HCT116 (cell line): ENCODE measurements around the gene CCDC112. TPM values are rescaled to one million over a fixed set of nuclear protein-coding genes. Genes with fewer than 3 reads are reported as not detected.

Source experiments
- ATAC-seq: fragments of 200-7000 bp; cut with Tn5 transposase; 2 replicates; pipeline ENCODE4 v1.9.1; 2020; ENCODE audit warnings: mild to moderate bottlenecking, moderate library complexity
- BruUV-seq: library from RNA; stranded (reverse); fragments of 400-500 nt; replicated peaks from 2 replicates; lab custom pipeline; 2021; lab: Mats Ljungman, UMichigan
- CTCF ChIA-PET: fragments of 300-600 bp; sonication (Branson Sonifier 250); formaldehyde crosslinking; loops from one replicate; lab custom pipeline; 2021; ENCODE audit warnings: antibody characterized with exemption; lab: Charles Lee
- POLR2A ChIA-PET: fragments of 300-600, 350-600 bp; sonication (Branson Sonifier 250); formaldehyde crosslinking; loops from one replicate; lab custom pipeline; 2021; ENCODE audit warnings: antibody characterized with exemption; lab: Charles Lee
- RAD21 ChIA-PET, 2 experiments: fragments of 300-600 bp; sonication (Branson Sonifier 250); formaldehyde crosslinking; loops; one replicate each; lab custom pipeline; 2023; ENCODE audit warnings: low total read pairs in 2 of 2; ENCODE audit not compliant: uncharacterized antibody in 2 of 2, unreplicated experiment in 2 of 2, low non-redundant PET in 1 of 2; lab: Charles Lee
- DNase-seq: peaks from one replicate; pipeline ENCODE4 v3.0.0-alpha.2; 2010; ENCODE audit warnings: low read depth, low spot score
- H2AFZ ChIP-seq: fragments of 200-600 bp; shearing (Covaris generic), sonication (generic); 2 replicates; pipeline ENCODE4 v1.6.1; 2017; ENCODE audit warnings: low read depth, mixed run types, mixed read lengths, antibody characterized with exemption, low read length; ENCODE audit not compliant: poor library complexity, severe bottlenecking
- H3K27ac ChIP-seq: 2 replicates; pipeline ENCODE4 v1.5.1; 2012; ENCODE audit warnings: low read depth, low read length
- H3K27me3 ChIP-seq: fragments of 200-600 bp; sonication (generic); 2 replicates; pipeline ENCODE4 v1.6.1; 2016; ENCODE audit warnings: mixed run types, low read length, mixed read lengths; ENCODE audit not compliant: insufficient read depth
- H3K36me3 ChIP-seq, 2 experiments: fragments of 200-500 bp in 1 of 2; fragments of 200-600 bp in 1 of 2; sonication (Bioruptor generic) in 1 of 2; sonication (generic) in 1 of 2; 2 replicates each; pipeline versions ENCODE4 v1.5.1 to v1.6.1; 2014 to 2016; ENCODE audit warnings: low read length in 2 of 2, inconsistent platforms in 1 of 2, mixed read lengths in 1 of 2, mixed run types in 1 of 2; ENCODE audit not compliant: insufficient read depth in 2 of 2, control insufficient read depth in 1 of 2
- H3K4me1 ChIP-seq, 2 experiments: fragments of 200-600 bp in 1 of 2; sonication (generic) in 1 of 2; 2 replicates each; pipeline versions ENCODE4 v1.5.1 to v1.6.1; 2012 to 2017; ENCODE audit warnings: low read length in 2 of 2, inconsistent platforms in 1 of 2, mild to moderate bottlenecking in 1 of 2, mixed read lengths in 1 of 2, mixed run types in 1 of 2, moderate library complexity in 1 of 2; ENCODE audit not compliant: insufficient read depth in 2 of 2, control insufficient read depth in 1 of 2
- H3K4me2 ChIP-seq: fragments of 200-600 bp; sonication (generic); 2 replicates; pipeline ENCODE4 v1.6.1; 2017; ENCODE audit warnings: mixed run types, low read length, mixed read lengths
- H3K4me3 ChIP-seq, 2 experiments: fragments of 200-600 bp in 1 of 2; sonication (generic) in 1 of 2; replicated peaks in 1 of 2; 2 replicates each; pipeline ENCODE4 v1.5.1; 2011 to 2016; ENCODE audit warnings: low read length in 2 of 2, control low read depth in 1 of 2, low read depth in 1 of 2, mild to moderate bottlenecking in 1 of 2, mixed read lengths in 1 of 2, mixed run types in 1 of 2
- H3K79me2 ChIP-seq: fragments of 200-600 bp; sonication (generic); 2 replicates; pipeline ENCODE4 v1.6.1; 2017; ENCODE audit warnings: mild to moderate bottlenecking, mixed run types, low read length, moderate library complexity, mixed read lengths; ENCODE audit not compliant: insufficient read depth
- H3K9ac ChIP-seq: fragments of 200-600 bp; sonication (generic); 2 replicates; pipeline ENCODE4 v1.6.1; 2016; ENCODE audit warnings: low read length, mixed read lengths
- H3K9me2 ChIP-seq: fragments of 200-600 bp; sonication (generic), shearing (Covaris generic); 2 replicates; pipeline ENCODE4 v1.6.1; 2017; ENCODE audit warnings: mixed run types, mild to moderate bottlenecking, moderate library complexity; ENCODE audit not compliant: insufficient read depth
- H3K9me3 ChIP-seq, 2 experiments: fragments of 200-500 bp in 1 of 2; fragments of 200-600 bp in 1 of 2; sonication (Bioruptor generic) in 1 of 2; sonication (generic) in 1 of 2; 2 replicates each; pipeline ENCODE4 v1.6.1; 2014 to 2017; ENCODE audit warnings: low read length in 2 of 2, mixed read lengths in 2 of 2, inconsistent platforms in 1 of 2, low read depth in 1 of 2, mild to moderate bottlenecking in 1 of 2, mixed run types in 1 of 2, moderate library complexity in 1 of 2; ENCODE audit not compliant: control insufficient read depth in 1 of 2, insufficient read depth in 1 of 2
- H4K20me1 ChIP-seq: fragments of 200-600 bp; sonication (generic), shearing (Covaris generic); 2 replicates; pipeline ENCODE4 v1.6.1; 2017; ENCODE audit warnings: mixed run types, mild to moderate bottlenecking, moderate library complexity; ENCODE audit not compliant: insufficient read depth
- CBX3 ChIP-seq: IDR thresholded peaks from 2 replicates; pipeline ENCODE4 v1.6.1; 2012; ENCODE audit warnings: low read depth
- CEBPB ChIP-seq: IDR thresholded peaks from 2 replicates; pipeline ENCODE4 v1.6.1; 2012; ENCODE audit warnings: low read depth
- EGR1 ChIP-seq: IDR thresholded peaks from 2 replicates; pipeline ENCODE4 v1.6.1; 2012; ENCODE audit warnings: low read depth
- ELF1 ChIP-seq: IDR thresholded peaks from 2 replicates; pipeline ENCODE4 v1.6.1; 2012; ENCODE audit warnings: low read depth, borderline replicate concordance
- EZH2 ChIP-seq: fragments of 200-600 bp; sonication (generic); IDR thresholded peaks from 2 replicates; pipeline ENCODE4 v1.6.1; 2017; ENCODE audit warnings: antibody characterized with exemption, mixed run types
- FOSL1 ChIP-seq: IDR thresholded peaks from 2 replicates; pipeline ENCODE4 v1.6.1; 2012; ENCODE audit warnings: low read depth
- JUND ChIP-seq: IDR thresholded peaks from 2 replicates; pipeline ENCODE4 v1.6.1; 2012
- POLR2A ChIP-seq: IDR thresholded peaks from 2 replicates; pipeline ENCODE4 v1.7.0; 2011; ENCODE audit warnings: borderline replicate concordance; ENCODE audit not compliant: insufficient read depth, insufficient read length; ENCODE audit errors: extremely low read depth
- POLR2AphosphoS5 ChIP-seq: IDR thresholded peaks from 2 replicates; pipeline ENCODE4 v1.6.1; 2011; ENCODE audit warnings: mild to moderate bottlenecking, low read depth, low read length, moderate library complexity
- RAD21 ChIP-seq: IDR thresholded peaks from 2 replicates; pipeline ENCODE4 v1.6.1; 2012; ENCODE audit warnings: low read depth, mild to moderate bottlenecking
- SP1 ChIP-seq: IDR thresholded peaks from 2 replicates; pipeline ENCODE4 v1.6.1; 2012; ENCODE audit warnings: low read depth
- TCF7L2 ChIP-seq: IDR thresholded peaks from 2 replicates; pipeline ENCODE4 v1.7.0; 2011; ENCODE audit warnings: borderline replicate concordance, inconsistent platforms; ENCODE audit not compliant: insufficient read depth, insufficient read length; ENCODE audit errors: extremely low read depth
- ZFX ChIP-seq: fragments of 450-650 bp; IDR thresholded peaks from 2 replicates; pipeline ENCODE4 v1.6.1; 2017
- intact Hi-C: fragments of 100-400 bp; cut with micrococcal nuclease; formaldehyde crosslinking; loops from 2 replicates; pipeline ENCODE4 v1.10.0; 2022
- total RNA-seq: library from RNA; stranded (reverse); gene quantifications from one replicate; pipeline ENCODE4 v1.2.1, GENCODE V29; 2021; ENCODE audit not compliant: unreplicated experiment
- TF ChIP-seq, protein P1 (sequence below): IDR thresholded peaks from 2 replicates; pipeline ENCODE4 v1.6.1; 2012
- TF ChIP-seq, protein P2 (sequence below): IDR thresholded peaks from 2 replicates; pipeline ENCODE4 v1.6.1; 2012
- TF ChIP-seq, protein P3 (sequence below), 3 experiments: fragments of 200-600 bp in 1 of 3; sonication (generic) in 1 of 3; IDR thresholded peaks in 2 of 3; conservative IDR thresholded peaks in 1 of 3; 2 replicates each; pipeline ENCODE4 v1.5.1; 2012 to 2017; ENCODE audit warnings: low read depth in 2 of 3, low read length in 2 of 3, antibody characterized with exemption in 1 of 3, borderline replicate concordance in 1 of 3, control low read depth in 1 of 3, mild to moderate bottlenecking in 1 of 3, mixed read lengths in 1 of 3, mixed run types in 1 of 3, moderate library complexity in 1 of 3; ENCODE audit not compliant: insufficient read depth in 1 of 3
- TF ChIP-seq, protein P4 (sequence below): IDR thresholded peaks from 2 replicates; pipeline ENCODE4 v1.6.1; 2011; ENCODE audit warnings: mild to moderate bottlenecking, low read length, moderate library complexity; ENCODE audit not compliant: insufficient replicate concordance; ENCODE audit errors: extremely low read depth

CCDC112 gene
- total RNA-seq, 1 experiment from 2014 or later: 13.7 TPM

DNA sequence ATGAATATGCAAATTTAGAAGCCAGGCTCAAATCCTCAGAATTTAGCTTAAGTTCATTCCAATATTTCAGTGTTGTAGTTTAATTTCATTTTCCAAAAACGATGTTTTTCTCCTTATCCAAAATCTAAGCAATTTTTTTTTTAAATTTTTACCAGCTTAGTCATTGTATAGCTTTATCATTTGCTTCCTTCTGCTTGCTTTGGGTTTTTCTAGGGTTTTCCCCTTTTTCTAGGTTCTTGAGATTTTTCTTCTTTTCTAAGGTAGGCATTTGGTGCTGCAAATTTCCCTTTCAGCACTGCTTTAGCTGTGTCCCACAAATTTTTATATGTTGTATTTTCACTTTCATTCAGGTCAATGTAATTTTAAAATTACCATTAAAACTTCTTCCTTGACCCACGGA, 34.4 kb upstream of the CCDC112 start:
- no peak overlapping the region for H3K4me2 ChIP-seq
- H3K4me3 ChIP-seq: no peak overlapping the region
- intact Hi-C loops: no loop called here
- H3K79me2 ChIP-seq: no peaks in the 10 kb centered on the region
- ATAC-seq: no peak
- CTCF ChIA-PET: no interaction called here
- no peaks in the 10 kb centered on the region for H3K9me3 ChIP-seq
- H3K4me1 ChIP-seq: no peaks in the 10 kb centered on the region; a peak in 1 of 4 replicates
- RAD21 ChIA-PET: no interaction called here
- H3K27ac ChIP-seq: no peak overlapping the region
- no peaks in the 10 kb centered on the region for H3K27me3 ChIP-seq
- H2AFZ ChIP-seq: no peak overlapping the region
- H4K20me1 ChIP-seq: no peaks in the 10 kb centered on the region
- POLR2A ChIA-PET: interaction anchor here (1.3 kb wide), 1 partner anchor 12 kb away, joined by 3 read pairs; no protein-coding TSS in a partner anchor
- no peak overlapping the region for H3K9ac ChIP-seq
- DNase-seq: no peak
- H3K36me3 ChIP-seq: no peaks in the 10 kb centered on the region
- no TSS peak for BruUV-seq
- H3K9me2 ChIP-seq: no peaks in the 10 kb centered on the region
- TF ChIP-seq ZFX (no peak), POLR2AphosphoS5 (no peak), ELF1 (no peak), CBX3 (no peak), RAD21 (no peak), TCF7L2 (no peak)
- TF ChIP-seq, protein P1, sequence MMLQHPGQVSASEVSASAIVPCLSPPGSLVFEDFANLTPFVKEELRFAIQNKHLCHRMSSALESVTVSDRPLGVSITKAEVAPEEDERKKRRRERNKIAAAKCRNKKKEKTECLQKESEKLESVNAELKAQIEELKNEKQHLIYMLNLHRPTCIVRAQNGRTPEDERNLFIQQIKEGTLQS: no peak
- TF ChIP-seq, protein P2, sequence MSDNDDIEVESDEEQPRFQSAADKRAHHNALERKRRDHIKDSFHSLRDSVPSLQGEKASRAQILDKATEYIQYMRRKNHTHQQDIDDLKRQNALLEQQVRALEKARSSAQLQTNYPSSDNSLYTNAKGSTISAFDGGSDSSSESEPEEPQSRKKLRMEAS: no peak

DNA sequence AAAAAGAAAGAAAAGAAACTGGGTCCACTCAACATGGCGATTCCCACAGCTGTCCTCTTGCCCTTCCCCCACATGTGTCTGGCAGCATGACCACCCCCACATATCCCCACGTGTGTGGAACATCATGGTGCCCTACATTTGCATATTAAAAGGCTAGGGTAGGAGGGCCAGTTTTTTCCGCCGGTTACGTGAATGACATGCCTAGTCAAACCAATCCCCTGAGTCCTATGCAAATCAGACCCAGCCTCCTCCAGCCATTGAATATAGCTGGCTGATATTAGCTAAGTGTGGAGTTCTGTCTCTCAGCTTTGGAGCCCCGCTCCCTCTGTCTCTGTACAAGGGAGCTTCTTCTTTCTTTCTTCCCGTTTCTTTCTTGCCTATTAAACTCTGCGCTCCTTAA, 33.0 kb upstream of the CCDC112 start:
- RAD21 ChIA-PET: no interaction called here
- Histone ChIP-seq H3K4me2 (no peak overlapping the region), H3K79me2 (no peaks in the 10 kb centered on the region), H3K9me3 (no peaks in the 10 kb centered on the region), H3K4me3 (no peak overlapping the region), H3K9me2 (no peaks in the 10 kb centered on the region), H3K36me3 (no peaks in the 10 kb centered on the region), H2AFZ (no peak overlapping the region), H4K20me1 (no peaks in the 10 kb centered on the region), H3K27me3 (no peaks in the 10 kb centered on the region), H3K4me1 (no peaks in the 10 kb centered on the region; a peak in 1 of 4 replicates), H3K9ac (no peak overlapping the region), H3K27ac (no peak overlapping the region)
- DNase-seq: no peak
- no peak for TF ChIP-seq JUND
- no peak for TF ChIP-seq EGR1
- TF ChIP-seq CEBPB: no peak
- no peak for TF ChIP-seq FOSL1
- no peak for TF ChIP-seq RAD21
- TF ChIP-seq, protein P2: no peak
- TF ChIP-seq POLR2A: no peak
- TF ChIP-seq SP1: no peak
- TF ChIP-seq, protein P3, sequence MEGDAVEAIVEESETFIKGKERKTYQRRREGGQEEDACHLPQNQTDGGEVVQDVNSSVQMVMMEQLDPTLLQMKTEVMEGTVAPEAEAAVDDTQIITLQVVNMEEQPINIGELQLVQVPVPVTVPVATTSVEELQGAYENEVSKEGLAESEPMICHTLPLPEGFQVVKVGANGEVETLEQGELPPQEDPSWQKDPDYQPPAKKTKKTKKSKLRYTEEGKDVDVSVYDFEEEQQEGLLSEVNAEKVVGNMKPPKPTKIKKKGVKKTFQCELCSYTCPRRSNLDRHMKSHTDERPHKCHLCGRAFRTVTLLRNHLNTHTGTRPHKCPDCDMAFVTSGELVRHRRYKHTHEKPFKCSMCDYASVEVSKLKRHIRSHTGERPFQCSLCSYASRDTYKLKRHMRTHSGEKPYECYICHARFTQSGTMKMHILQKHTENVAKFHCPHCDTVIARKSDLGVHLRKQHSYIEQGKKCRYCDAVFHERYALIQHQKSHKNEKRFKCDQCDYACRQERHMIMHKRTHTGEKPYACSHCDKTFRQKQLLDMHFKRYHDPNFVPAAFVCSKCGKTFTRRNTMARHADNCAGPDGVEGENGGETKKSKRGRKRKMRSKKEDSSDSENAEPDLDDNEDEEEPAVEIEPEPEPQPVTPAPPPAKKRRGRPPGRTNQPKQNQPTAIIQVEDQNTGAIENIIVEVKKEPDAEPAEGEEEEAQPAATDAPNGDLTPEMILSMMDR (IDR thresholded peaks at IDR 0.05 in 2 of 3, conservative IDR thresholded peaks at IDR 0.05 in 1 of 3; ENCODE audit: borderline replicate concordance in 1 of 3, insufficient read depth in 1 of 3, low read depth in 2 of 3, low read length in 2 of 3): no peak
- TF ChIP-seq ZFX: no peak
- TF ChIP-seq, protein P4, sequence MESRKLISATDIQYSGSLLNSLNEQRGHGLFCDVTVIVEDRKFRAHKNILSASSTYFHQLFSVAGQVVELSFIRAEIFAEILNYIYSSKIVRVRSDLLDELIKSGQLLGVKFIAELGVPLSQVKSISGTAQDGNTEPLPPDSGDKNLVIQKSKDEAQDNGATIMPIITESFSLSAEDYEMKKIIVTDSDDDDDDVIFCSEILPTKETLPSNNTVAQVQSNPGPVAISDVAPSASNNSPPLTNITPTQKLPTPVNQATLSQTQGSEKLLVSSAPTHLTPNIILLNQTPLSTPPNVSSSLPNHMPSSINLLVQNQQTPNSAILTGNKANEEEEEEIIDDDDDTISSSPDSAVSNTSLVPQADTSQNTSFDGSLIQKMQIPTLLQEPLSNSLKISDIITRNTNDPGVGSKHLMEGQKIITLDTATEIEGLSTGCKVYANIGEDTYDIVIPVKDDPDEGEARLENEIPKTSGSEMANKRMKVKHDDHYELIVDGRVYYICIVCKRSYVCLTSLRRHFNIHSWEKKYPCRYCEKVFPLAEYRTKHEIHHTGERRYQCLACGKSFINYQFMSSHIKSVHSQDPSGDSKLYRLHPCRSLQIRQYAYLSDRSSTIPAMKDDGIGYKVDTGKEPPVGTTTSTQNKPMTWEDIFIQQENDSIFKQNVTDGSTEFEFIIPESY: no peak
- TF ChIP-seq EZH2: no peak
- no peak for ATAC-seq
- CTCF ChIA-PET: no interaction called here
- BruUV-seq: no TSS peak
- intact Hi-C loops: no loop called here
- POLR2A ChIA-PET: no interaction called here
